Rectal smooth muscle tissue (tissue), 1 donor: ENCODE measurements around the gene TNFAIP3.

Source experiments
- H3K27ac ChIP-seq: one replicate; pipeline ENCODE4 v1.7.0; 2013; ENCODE audit warnings: low read depth, low read length, inconsistent platforms
- H3K27me3 ChIP-seq: one replicate; pipeline ENCODE4 v1.7.0; 2013; ENCODE audit warnings: low read length; ENCODE audit not compliant: control insufficient read depth, insufficient read depth
- H3K36me3 ChIP-seq: one replicate; pipeline ENCODE4 v1.7.0; 2013; ENCODE audit warnings: low read length; ENCODE audit not compliant: control insufficient read depth, insufficient read depth
- H3K4me1 ChIP-seq: one replicate; pipeline ENCODE4 v1.7.0; 2013; ENCODE audit warnings: low read length; ENCODE audit not compliant: control insufficient read depth, insufficient read depth
- H3K4me3 ChIP-seq: one replicate; pipeline ENCODE4 v1.7.0; 2013; ENCODE audit warnings: low read length
- H3K9ac ChIP-seq: one replicate; pipeline ENCODE4 v1.7.0; 2013; ENCODE audit warnings: low read length

Gene TNFAIP3

GRCh38 chr6:137846772-137847313 is 20.2 kb upstream of the TNFAIP3 start:
- Histone ChIP-seq H3K4me1 (peaks cover 28% of the 10 kb centered on the region), H3K27ac (no peak overlapping the region), H3K9ac (no peak overlapping the region), H3K27me3 (no peaks in the 10 kb centered on the region), H3K4me3 (no peak overlapping the region), H3K36me3 (no peaks in the 10 kb centered on the region)

DNA sequence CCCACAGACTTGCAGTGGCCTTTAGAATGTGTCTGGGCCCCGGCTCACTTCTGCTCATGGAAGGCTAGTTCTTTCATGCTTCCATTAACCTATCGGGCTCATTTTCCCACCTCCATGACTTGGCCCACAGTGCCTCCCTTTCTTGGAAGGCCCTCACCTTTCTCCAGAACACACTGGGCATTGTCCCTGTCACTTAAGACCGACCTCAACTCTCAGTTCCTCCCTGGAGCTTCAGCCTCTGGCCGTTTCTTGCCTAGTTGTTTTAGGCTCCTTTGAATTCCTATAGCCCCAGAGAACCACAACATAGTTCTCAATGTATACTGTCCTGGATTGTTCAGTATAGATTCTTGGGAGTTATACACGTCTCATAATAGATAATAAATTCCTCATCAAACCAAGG is 19.3 kb upstream of the TNFAIP3 start:
- Histone ChIP-seq H3K4me1 (peaks cover 29% of the 10 kb centered on the region), H3K27ac (peak overlapping the region; percentile 15), H3K4me3 (no peak overlapping the region), H3K9ac (no peak overlapping the region), H3K27me3 (no peaks in the 10 kb centered on the region), H3K36me3 (no peaks in the 10 kb centered on the region)

GRCh38 chr6:137848672-137849071 is 18.4 kb upstream of the TNFAIP3 start:
- H3K4me3 ChIP-seq: no peak overlapping the region
- peaks cover 29% of the 10 kb centered on the region for H3K4me1 ChIP-seq
- H3K36me3 ChIP-seq: no peaks in the 10 kb centered on the region
- H3K27me3 ChIP-seq: no peaks in the 10 kb centered on the region
- no peak overlapping the region for H3K9ac ChIP-seq
- peak overlapping the region; percentile 89 for H3K27ac ChIP-seq

GRCh38 chr6:137849181-137849980 is 17.7 kb upstream of the TNFAIP3 start:
- H3K27ac ChIP-seq: peak overlapping the region; percentile 89
- H3K27me3 ChIP-seq: no peaks in the 10 kb centered on the region
- no peaks in the 10 kb centered on the region for H3K36me3 ChIP-seq
- H3K9ac ChIP-seq: no peak overlapping the region
- no peak overlapping the region for H3K4me3 ChIP-seq
- peaks cover 29% of the 10 kb centered on the region for H3K4me1 ChIP-seq

DNA sequence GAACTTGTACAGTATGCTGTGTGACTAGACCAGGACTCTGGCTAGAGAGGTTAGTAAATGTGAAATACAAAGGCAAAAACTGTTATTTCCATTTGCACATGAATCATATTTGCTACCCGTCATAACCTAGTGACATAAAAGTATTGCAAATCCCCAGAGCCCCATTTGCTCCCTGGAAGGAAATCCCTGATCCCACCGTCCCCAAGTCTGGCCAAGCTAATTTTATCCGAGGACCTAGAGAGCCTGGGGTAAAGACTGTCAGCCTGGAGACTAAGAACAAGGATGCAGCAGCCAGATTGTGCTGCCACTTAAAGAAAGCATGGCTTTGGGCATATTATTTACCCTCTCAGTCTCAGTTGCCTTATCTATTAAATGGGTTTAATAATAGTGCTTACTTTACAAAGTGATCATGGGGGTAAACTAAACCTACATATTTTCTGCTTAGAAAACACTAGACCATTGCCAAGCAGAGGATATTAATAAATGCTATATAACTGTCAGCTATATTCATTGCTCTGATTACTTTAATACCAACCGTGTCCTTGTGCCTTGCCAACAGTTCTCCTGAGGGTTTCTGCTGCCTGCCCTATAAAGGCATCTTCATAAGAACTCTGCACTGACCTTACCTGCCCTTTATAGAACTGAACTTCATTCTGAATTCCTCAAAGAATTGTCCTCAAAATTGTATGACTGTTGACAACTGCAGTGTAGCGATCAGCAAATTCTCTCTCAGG is 16.9 kb upstream of the TNFAIP3 start:
- Histone ChIP-seq H3K4me3 (no peak overlapping the region), H3K27me3 (no peaks in the 10 kb centered on the region), H3K36me3 (no peaks in the 10 kb centered on the region), H3K9ac (no peak overlapping the region), H3K4me1 (peaks cover 29% of the 10 kb centered on the region), H3K27ac (peak overlapping the region; percentile 89)

GRCh38 chr6:137850816-137851602 is 16.1 kb upstream of the TNFAIP3 start:
- H3K36me3 ChIP-seq: no peaks in the 10 kb centered on the region
- H3K27ac ChIP-seq: peak overlapping the region; percentile 89
- peaks cover 29% of the 10 kb centered on the region for H3K4me1 ChIP-seq
- no peak overlapping the region for H3K4me3 ChIP-seq
- H3K27me3 ChIP-seq: no peaks in the 10 kb centered on the region
- H3K9ac ChIP-seq: no peak overlapping the region

- peaks cover 29% of the 10 kb centered on the region for H3K4me1 ChIP-seq
- no peaks in the 10 kb centered on the region for H3K27me3 ChIP-seq
- peak overlapping the region; percentile 89 for H3K27ac ChIP-seq
These were observed 15.4 kb upstream of the TNFAIP3 start for GRCh38 chr6:137851669-137852068.

DNA sequence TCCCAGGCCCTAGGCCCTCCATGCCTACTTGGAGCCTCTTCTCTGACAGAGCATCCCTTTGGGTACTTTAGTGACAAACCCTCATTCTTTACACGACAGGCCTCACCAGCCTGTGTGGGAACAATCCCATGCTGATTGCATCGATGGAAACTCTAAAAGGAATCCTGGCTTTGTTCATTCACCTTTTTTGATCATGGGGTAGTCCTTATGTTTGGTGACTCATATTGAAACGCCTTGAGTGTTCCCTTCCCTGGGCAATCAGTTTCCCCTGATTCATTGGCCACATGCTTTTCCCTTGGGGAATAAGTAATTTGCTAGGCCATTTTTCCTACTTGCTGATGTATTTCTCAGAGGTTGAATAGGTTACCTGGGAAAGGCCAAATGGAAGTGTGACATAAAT is 14.7 kb upstream of the TNFAIP3 start:
- Histone ChIP-seq H3K4me1 (peaks cover 29% of the 10 kb centered on the region), H3K9ac (no peak overlapping the region), H3K27ac (no peak overlapping the region), H3K4me3 (no peak overlapping the region), H3K36me3 (no peaks in the 10 kb centered on the region), H3K27me3 (no peaks in the 10 kb centered on the region)

More at GRCh38 chr6:137851669-137852068, 15.4 kb upstream of the TNFAIP3 start:
- no peaks in the 10 kb centered on the region for H3K36me3 ChIP-seq
- no peak overlapping the region for H3K9ac ChIP-seq
- no peak overlapping the region for H3K4me3 ChIP-seq

- Histone ChIP-seq H3K4me3 (no peak overlapping the region), H3K36me3 (no peaks in the 10 kb centered on the region), H3K9ac (no peak overlapping the region), H3K27ac (no peak overlapping the region), H3K27me3 (no peaks in the 10 kb centered on the region), H3K4me1 (peaks cover 29% of the 10 kb centered on the region)
These were observed 14.2 kb upstream of the TNFAIP3 start for GRCh38 chr6:137852811-137853210.

DNA sequence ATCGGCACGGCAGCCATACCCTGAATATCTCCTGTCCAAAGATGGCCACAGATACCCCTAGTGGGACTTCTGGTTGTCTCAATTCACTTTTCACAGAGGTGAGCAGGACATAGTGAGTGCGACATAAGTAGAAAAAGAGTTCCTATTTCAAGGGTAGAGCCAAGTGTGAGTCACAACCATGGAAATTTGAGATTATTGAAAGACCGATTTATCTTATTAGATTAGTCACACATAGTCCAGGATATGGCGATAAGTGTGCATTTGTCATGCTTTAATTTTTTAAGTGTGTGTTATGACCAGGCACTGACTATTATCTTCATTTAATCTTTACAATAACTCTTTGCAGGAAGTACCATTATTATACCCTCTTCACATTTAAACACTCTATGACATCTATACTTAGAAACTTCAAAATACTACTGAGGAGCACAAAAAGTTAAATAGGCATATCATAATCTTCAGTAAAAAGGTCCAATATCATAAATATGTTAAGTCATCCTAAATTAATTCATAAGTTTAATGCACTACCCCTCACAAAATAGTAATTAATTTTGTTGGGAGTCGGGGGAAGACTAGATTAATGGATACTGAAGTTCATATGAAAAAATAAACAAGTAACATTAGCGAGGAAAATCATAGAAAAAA is 13.4 kb upstream of the TNFAIP3 start:
- Histone ChIP-seq H3K4me1 (peaks cover 25% of the 10 kb centered on the region), H3K36me3 (no peaks in the 10 kb centered on the region), H3K9ac (no peak overlapping the region), H3K4me3 (no peak overlapping the region), H3K27ac (no peak overlapping the region), H3K27me3 (no peaks in the 10 kb centered on the region)

GRCh38 chr6:137856138-137856898 is 10.7 kb upstream of the TNFAIP3 start:
- Histone ChIP-seq H3K27me3 (no peaks in the 10 kb centered on the region), H3K36me3 (no peaks in the 10 kb centered on the region), H3K9ac (no peak overlapping the region), H3K4me3 (no peak overlapping the region), H3K4me1 (peaks cover 7% of the 10 kb centered on the region), H3K27ac (no peak overlapping the region)
